RWPE2 (cell line): ENCODE data around the gene SETBP1.

Source experiments
- ATAC-seq: fragments of 200-7000 bp; cut with Tn5 transposase; 3 replicates; pipeline ENCODE4 v1.9.1; 2021; ENCODE audit warnings: low read depth
- DNase-seq: peaks from one replicate; pipeline ENCODE4 v3.0.0-alpha.2; 2020; ENCODE audit warnings: low spot score
- H3K27ac ChIP-seq: fragments of 450-650 bp; 2 replicates; pipeline ENCODE4 v1.5.1; 2017; ENCODE audit warnings: mild to moderate bottlenecking; ENCODE audit not compliant: poor library complexity, severe bottlenecking
- H3K27me3 ChIP-seq: fragments of 250-450 bp; sonication (Bioruptor Pico); 2 replicates; pipeline ENCODE4 v1.5.1; 2021; ENCODE audit warnings: mild to moderate bottlenecking, moderate library complexity; ENCODE audit not compliant: insufficient read depth, poor library complexity, severe bottlenecking
- H3K36me3 ChIP-seq: fragments of 250-450 bp; sonication (Bioruptor Pico); 2 replicates; pipeline ENCODE4 v1.5.1; 2020; ENCODE audit warnings: low read depth, mild to moderate bottlenecking, moderate library complexity
- H3K4me1 ChIP-seq: fragments of 250-450 bp; sonication (Bioruptor Pico); 2 replicates; pipeline ENCODE4 v1.5.1; 2021; ENCODE audit warnings: mild to moderate bottlenecking, moderate library complexity; ENCODE audit not compliant: insufficient read depth, poor library complexity, severe bottlenecking
- H3K4me3 ChIP-seq: fragments of 250-450 bp; sonication (Bioruptor Pico); 2 replicates; pipeline ENCODE4 v1.5.1; 2021; ENCODE audit warnings: mild to moderate bottlenecking, moderate library complexity; ENCODE audit not compliant: severe bottlenecking
- H3K9me3 ChIP-seq: fragments of 250-450 bp; sonication (Bioruptor Pico); 2 replicates; pipeline ENCODE4 v1.5.1; 2021; ENCODE audit warnings: mild to moderate bottlenecking, moderate library complexity; ENCODE audit not compliant: severe bottlenecking
- TF ChIP-seq, protein P1 (sequence below): fragments of 450-650 bp; IDR thresholded peaks from one replicate; pipeline ENCODE4 v1.5.1; 2017; ENCODE audit warnings: mild to moderate bottlenecking, moderate library complexity; ENCODE audit not compliant: poor library complexity, severe bottlenecking

Gene SETBP1

DNA sequence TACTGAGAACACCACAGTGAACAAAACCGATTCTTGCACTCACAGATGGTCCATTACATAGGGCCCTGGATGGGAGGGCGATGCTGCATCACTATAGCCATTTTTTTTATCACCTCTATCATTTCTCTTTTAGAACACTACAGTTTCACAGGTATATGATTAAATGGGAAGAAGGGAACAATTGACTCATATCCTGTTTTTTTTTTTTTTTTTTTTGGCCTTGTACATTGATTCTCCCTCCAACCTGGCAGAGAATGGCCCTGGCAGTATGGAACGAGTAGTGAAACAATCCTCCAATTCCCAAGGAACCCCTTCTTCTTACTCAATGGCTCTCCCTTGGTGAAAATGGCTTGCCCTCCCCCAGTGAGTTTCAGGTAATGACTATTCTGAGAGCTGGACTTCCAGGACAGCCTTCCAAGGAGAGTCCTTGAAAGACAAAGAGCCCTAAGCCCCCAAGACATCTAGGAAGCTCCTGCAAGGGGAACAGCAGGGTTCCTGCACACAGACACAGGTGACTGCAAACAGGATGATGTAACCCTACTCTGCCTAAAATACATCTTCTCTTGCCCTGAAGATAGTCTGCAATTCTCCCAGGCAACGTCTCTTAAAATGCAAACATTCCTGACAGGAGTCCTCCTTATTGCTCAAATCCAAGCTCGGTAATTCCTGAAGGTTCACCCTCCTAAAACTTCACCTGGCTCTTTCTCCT lies 405.4 kb downstream of the SETBP1 start:
- Histone ChIP-seq H3K4me1 (no peaks in the 10 kb centered on the region), H3K4me3 (no peak overlapping the region), H3K9me3 (no peaks in the 10 kb centered on the region), H3K27ac (no peak overlapping the region), H3K27me3 (no peaks in the 10 kb centered on the region), H3K36me3 (no peaks in the 10 kb centered on the region)
- DNase-seq: no peak
- TF ChIP-seq, protein P1, sequence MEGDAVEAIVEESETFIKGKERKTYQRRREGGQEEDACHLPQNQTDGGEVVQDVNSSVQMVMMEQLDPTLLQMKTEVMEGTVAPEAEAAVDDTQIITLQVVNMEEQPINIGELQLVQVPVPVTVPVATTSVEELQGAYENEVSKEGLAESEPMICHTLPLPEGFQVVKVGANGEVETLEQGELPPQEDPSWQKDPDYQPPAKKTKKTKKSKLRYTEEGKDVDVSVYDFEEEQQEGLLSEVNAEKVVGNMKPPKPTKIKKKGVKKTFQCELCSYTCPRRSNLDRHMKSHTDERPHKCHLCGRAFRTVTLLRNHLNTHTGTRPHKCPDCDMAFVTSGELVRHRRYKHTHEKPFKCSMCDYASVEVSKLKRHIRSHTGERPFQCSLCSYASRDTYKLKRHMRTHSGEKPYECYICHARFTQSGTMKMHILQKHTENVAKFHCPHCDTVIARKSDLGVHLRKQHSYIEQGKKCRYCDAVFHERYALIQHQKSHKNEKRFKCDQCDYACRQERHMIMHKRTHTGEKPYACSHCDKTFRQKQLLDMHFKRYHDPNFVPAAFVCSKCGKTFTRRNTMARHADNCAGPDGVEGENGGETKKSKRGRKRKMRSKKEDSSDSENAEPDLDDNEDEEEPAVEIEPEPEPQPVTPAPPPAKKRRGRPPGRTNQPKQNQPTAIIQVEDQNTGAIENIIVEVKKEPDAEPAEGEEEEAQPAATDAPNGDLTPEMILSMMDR: no peak
- ATAC-seq: no peak

DNA sequence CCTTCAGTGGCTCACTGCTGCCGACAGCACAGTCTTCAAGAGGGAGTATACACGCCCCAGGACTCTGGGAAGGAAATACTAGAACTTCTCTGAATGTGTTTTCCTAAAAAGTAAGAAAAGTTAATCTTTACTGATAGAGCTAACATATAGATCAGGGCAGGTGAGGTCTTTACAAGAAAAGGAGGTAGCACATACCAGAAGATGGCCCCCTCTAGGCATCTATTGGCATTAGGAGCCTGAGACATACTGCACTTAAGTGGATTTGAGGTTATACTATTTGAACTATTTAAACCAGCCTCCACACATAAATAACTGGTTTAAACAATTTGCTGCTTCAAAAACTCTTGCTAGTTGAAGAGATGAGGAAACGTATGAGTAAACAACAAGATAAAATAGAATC lies 406.1 kb downstream of the SETBP1 start:
- no peaks in the 10 kb centered on the region for H3K9me3 ChIP-seq
- DNase-seq (no peak), ATAC-seq (no peak)
- TF ChIP-seq, protein P1: no peak
- no peak overlapping the region for H3K4me3 ChIP-seq
- no peak overlapping the region for H3K27ac ChIP-seq
- H3K36me3 ChIP-seq: no peaks in the 10 kb centered on the region
- no peaks in the 10 kb centered on the region for H3K27me3 ChIP-seq
- H3K4me1 ChIP-seq: no peaks in the 10 kb centered on the region

DNA sequence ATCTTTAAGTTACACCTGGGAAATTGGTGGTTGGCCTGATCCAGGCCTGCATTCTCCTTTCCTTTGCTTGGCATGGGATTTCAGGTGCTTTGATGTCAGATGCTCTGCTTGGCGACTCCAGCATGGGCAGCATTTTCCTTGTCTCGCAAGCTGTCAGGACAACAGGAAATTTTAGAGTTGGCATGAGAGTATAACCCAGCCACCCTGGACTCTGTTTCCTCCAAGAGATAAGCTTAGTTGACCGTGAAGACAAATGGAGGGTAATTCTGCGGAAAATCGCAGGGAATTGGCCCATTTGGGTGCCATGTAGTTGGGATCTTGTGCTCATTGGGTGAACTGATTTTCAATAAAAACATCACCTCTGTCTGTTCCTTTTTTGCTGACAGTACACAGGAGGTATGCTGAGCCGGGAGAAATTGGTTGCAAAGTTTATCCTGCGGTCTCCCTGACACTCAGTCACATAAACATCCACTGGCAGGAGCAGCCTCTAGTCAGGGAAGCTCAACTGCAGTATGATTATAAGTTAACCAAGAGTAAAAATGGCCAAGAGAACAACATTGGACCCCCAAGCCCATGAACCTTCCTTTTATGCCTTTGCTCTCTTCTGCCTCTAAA lies 409.9 kb downstream of the SETBP1 start:
- Histone ChIP-seq H3K4me1 (no peaks in the 10 kb centered on the region), H3K27ac (no peak overlapping the region), H3K9me3 (no peaks in the 10 kb centered on the region), H3K27me3 (no peaks in the 10 kb centered on the region), H3K4me3 (no peak overlapping the region), H3K36me3 (no peaks in the 10 kb centered on the region)
- DNase-seq (no peak), ATAC-seq (no peak)
- TF ChIP-seq, protein P1: no peak

DNA sequence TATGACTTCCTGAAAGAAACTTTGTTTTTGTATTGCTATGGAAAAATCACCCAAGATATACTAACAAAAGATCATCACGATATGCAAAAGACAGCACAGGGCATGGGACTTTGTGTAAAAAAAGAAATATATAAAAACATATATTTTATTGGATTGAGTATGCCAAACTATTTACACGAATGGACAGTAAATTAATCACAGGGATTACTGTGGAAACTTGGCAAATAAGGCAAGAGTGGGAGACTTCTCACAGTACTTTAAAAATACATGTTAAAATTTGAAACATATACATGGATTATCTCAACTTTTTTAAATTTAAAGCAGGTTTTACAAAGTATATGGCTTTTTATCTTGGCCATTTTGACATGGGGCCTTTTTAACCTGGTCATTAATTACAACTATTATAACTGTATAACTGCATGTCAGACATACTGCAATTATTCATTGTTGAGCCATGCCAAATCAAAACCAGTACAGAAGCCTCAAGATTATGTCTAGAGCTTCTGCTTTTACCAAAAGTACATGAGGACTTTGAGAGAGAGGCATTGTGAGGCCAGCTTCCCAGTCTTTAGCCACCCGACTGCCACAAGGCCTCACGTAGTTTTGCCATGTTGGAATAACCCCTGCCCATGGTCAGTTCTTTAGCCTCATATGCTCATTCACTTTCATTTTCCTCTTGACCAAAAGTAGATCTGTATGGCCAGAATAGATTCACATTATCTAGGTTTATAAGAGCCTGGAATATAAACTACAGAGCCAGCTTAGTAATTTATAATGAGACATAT lies 419.8 kb downstream of the SETBP1 start:
- Histone ChIP-seq H3K27ac (no peak overlapping the region), H3K4me3 (no peak overlapping the region), H3K36me3 (no peaks in the 10 kb centered on the region), H3K27me3 (peaks cover 2% of the 10 kb centered on the region), H3K9me3 (no peaks in the 10 kb centered on the region), H3K4me1 (no peaks in the 10 kb centered on the region)
- ATAC-seq (no peak), DNase-seq (no peak)
- TF ChIP-seq, protein P1: no peak
